Muscle of back (tissue), 11 donors: ENCODE measurements around the gene PANK4. TPM values are rescaled to one million over a fixed set of nuclear protein-coding genes. Genes with fewer than 3 reads are reported as not detected.

Experiments
- DNase-seq, 3 donors: peaks; one replicate each; pipeline versions ENCODE4 v3.0.0 to v3.0.0-alpha.2; 2013
- polyA plus RNA-seq, 10 donors: library from polyadenylated mRNA; unstranded; fragments of 120-200 nt; gene quantifications; one replicate each; pipeline ENCODE4 v1.2.1, GENCODE V29; 2013; ENCODE audit not compliant: insufficient read length in 10 of 10

PANK4 gene
- polyA plus RNA-seq, 10 donors = 18.3 to 22.5 (median 21.1) TPM

GRCh38 chr1:2499260-2499659 lies 27.1 kb downstream of the PANK4 start:
- no peak for DNase-seq

GRCh38 chr1:2498648-2499047 lies 27.7 kb downstream of the PANK4 start:
- DNase-seq = no peak

GRCh38 chr1:2497891-2498290 lies 28.5 kb downstream of the PANK4 start:
- no peak for DNase-seq

- no peak for DNase-seq
Observed at GRCh38 chr1:2496746-2497145, 29.6 kb downstream of the PANK4 start.

GRCh38 chr1:2496087-2496622 lies 30.2 kb downstream of the PANK4 start:
- no peak for DNase-seq

- peak in 1 of 3 donors; percentile 2 for DNase-seq
Observed at GRCh38 chr1:2495546-2495945, 30.9 kb downstream of the PANK4 start.

- DNase-seq = peak in 1 of 3 donors; percentile 10
Observed at GRCh38 chr1:2495026-2495425, 31.4 kb downstream of the PANK4 start.

GRCh38 chr1:2494323-2494693 lies 32.1 kb downstream of the PANK4 start:
- no peak for DNase-seq

GRCh38 chr1:2493691-2494322 lies 32.6 kb downstream of the PANK4 start:
- no peak for DNase-seq

GRCh38 chr1:2493218-2493617 lies 33.2 kb downstream of the PANK4 start:
- DNase-seq = no peak

- no peak for DNase-seq
Observed at GRCh38 chr1:2492091-2492490, 34.3 kb downstream of the PANK4 start.

- DNase-seq = no peak
Observed at GRCh38 chr1:2489615-2490014, 36.8 kb downstream of the PANK4 start.

GRCh38 chr1:2488688-2489087 lies 37.7 kb downstream of the PANK4 start:
- DNase-seq = no peak

GRCh38 chr1:2486558-2486957 lies 39.8 kb downstream of the PANK4 start:
- no peak for DNase-seq

GRCh38 chr1:2486041-2486440 lies 40.4 kb downstream of the PANK4 start:
- DNase-seq = no peak

- no peak for DNase-seq
Observed at GRCh38 chr1:2483970-2484369, 42.4 kb downstream of the PANK4 start.

GRCh38 chr1:2483026-2483425 lies 43.4 kb downstream of the PANK4 start:
- DNase-seq = no peak

- no peak for DNase-seq
Observed at GRCh38 chr1:2482588-2482987, 43.8 kb downstream of the PANK4 start.

GRCh38 chr1:2481885-2482284 lies 44.5 kb downstream of the PANK4 start:
- no peak for DNase-seq

GRCh38 chr1:2480986-2481364 lies 45.4 kb downstream of the PANK4 start:
- peak in 2 of 3 donors; percentile 14 to 64 for DNase-seq

GRCh38 chr1:2480236-2480985 lies 46.0 kb downstream of the PANK4 start:
- no peak for DNase-seq

- no peak for DNase-seq
Observed at GRCh38 chr1:2479618-2480017, 46.8 kb downstream of the PANK4 start.

- no peak for DNase-seq
Observed at GRCh38 chr1:2479186-2479585, 47.2 kb downstream of the PANK4 start.
